ENCODE measurements around the gene DENND1A. TPM values are rescaled to one million over a fixed set of nuclear protein-coding genes. Genes with fewer than 3 reads are reported as not detected.
A peak's percentile ranks its signal among the peaks of the same experiment; 100 is the strongest.

DENND1A gene
- total RNA-seq, 4 donors from 2014 or later = 15.8 to 33.5 (median 23.9) TPM

GRCh38 chr9:123419721-123420591, 510.0 kb downstream of the DENND1A start:
- Histone ChIP-seq H3K4me1 (no peaks in the 10 kb centered on the region), H3K27me3 (no peaks in the 10 kb centered on the region), H3K36me3 (peaks cover 21% of the 10 kb centered on the region), H3K27ac (no peak overlapping the region), H3K4me3 (no peak overlapping the region), H3K9me3 (no peaks in the 10 kb centered on the region)
- WGBS = 89% methylated on average over 30 of the region's 31 CpGs
- DNase-seq (ENCODE audit: low spot score in 2 of 2) = peak in 1 of 2 donors; percentile 47
- TF ChIP-seq EP300 (IDR thresholded peaks at IDR 0.05) (no peak), CTCF (IDR thresholded peaks at IDR 0.05) (no peak), POLR2AphosphoS5 (IDR thresholded peaks at IDR 0.05) (no peak), POLR2A (IDR thresholded peaks at IDR 0.05) (no peak)

- H3K4me1 ChIP-seq = peaks cover 3% of the 10 kb centered on the region
- no peaks in the 10 kb centered on the region for H3K9me3 ChIP-seq
- no peaks in the 10 kb centered on the region for H3K27me3 ChIP-seq
- no peak for TF ChIP-seq CTCF (IDR thresholded peaks at IDR 0.05)
- no peak for TF ChIP-seq EP300 (IDR thresholded peaks at IDR 0.05)
- no peak for TF ChIP-seq POLR2AphosphoS5 (IDR thresholded peaks at IDR 0.05)
- no peak for TF ChIP-seq POLR2A (IDR thresholded peaks at IDR 0.05)
- DNase-seq (ENCODE audit: low spot score in 2 of 2) = peak in 1 of 2 donors; percentile 22
- 84% methylated on average over 4 of the region's 4 CpGs for WGBS
- H3K27ac ChIP-seq = no peak overlapping the region
- H3K36me3 ChIP-seq = peaks cover 21% of the 10 kb centered on the region
- no peak overlapping the region for H3K4me3 ChIP-seq
Measured at GRCh38 chr9:123419091-123419490, 510.8 kb downstream of the DENND1A start.

- TF ChIP-seq POLR2A (IDR thresholded peaks at IDR 0.05) (no peak), CTCF (IDR thresholded peaks at IDR 0.05) (no peak), POLR2AphosphoS5 (IDR thresholded peaks at IDR 0.05) (no peak), EP300 (IDR thresholded peaks at IDR 0.05) (no peak)
- H3K27ac ChIP-seq = no peak overlapping the region
- peaks cover 21% of the 10 kb centered on the region for H3K36me3 ChIP-seq
- no peak overlapping the region for H3K4me3 ChIP-seq
- peaks cover 3% of the 10 kb centered on the region for H3K4me1 ChIP-seq
- H3K27me3 ChIP-seq = no peaks in the 10 kb centered on the region
- H3K9me3 ChIP-seq = no peaks in the 10 kb centered on the region
- 92% methylated on average over 10 of the region's 10 CpGs for WGBS
- DNase-seq (ENCODE audit: low spot score in 2 of 2) = peak in 1 of 2 donors; percentile 45
Measured at GRCh38 chr9:123418506-123418905, 511.4 kb downstream of the DENND1A start.

GRCh38 chr9:123418052-123418430, 511.9 kb downstream of the DENND1A start:
- Histone ChIP-seq H3K9me3 (no peaks in the 10 kb centered on the region), H3K4me3 (no peak overlapping the region), H3K4me1 (peaks cover 3% of the 10 kb centered on the region), H3K27me3 (no peaks in the 10 kb centered on the region), H3K27ac (no peak overlapping the region), H3K36me3 (peaks cover 21% of the 10 kb centered on the region)
- no peak for TF ChIP-seq EP300 (IDR thresholded peaks at IDR 0.05)
- no peak for TF ChIP-seq POLR2A (IDR thresholded peaks at IDR 0.05)
- TF ChIP-seq CTCF (IDR thresholded peaks at IDR 0.05) = no peak
- no peak for TF ChIP-seq POLR2AphosphoS5 (IDR thresholded peaks at IDR 0.05)
- WGBS = 89% methylated on average over 5 of the region's 5 CpGs
- DNase-seq (ENCODE audit: low spot score in 2 of 2) = peak in 1 of 2 donors; percentile 28

GRCh38 chr9:123417289-123418051, 512.5 kb downstream of the DENND1A start:
- no peaks in the 10 kb centered on the region for H3K27me3 ChIP-seq
- H3K36me3 ChIP-seq = peaks cover 21% of the 10 kb centered on the region
- peaks cover 3% of the 10 kb centered on the region for H3K4me1 ChIP-seq
- H3K4me3 ChIP-seq = no peak overlapping the region
- TF ChIP-seq POLR2A (IDR thresholded peaks at IDR 0.05) (no peak), POLR2AphosphoS5 (IDR thresholded peaks at IDR 0.05) (no peak), CTCF (IDR thresholded peaks at IDR 0.05) (no peak), EP300 (IDR thresholded peaks at IDR 0.05) (no peak)
- H3K9me3 ChIP-seq = no peaks in the 10 kb centered on the region
- no peak overlapping the region for H3K27ac ChIP-seq
- 95% methylated on average over 5 of the region's 5 CpGs for WGBS
- peak in 1 of 2 donors; percentile 24 for DNase-seq (ENCODE audit: low spot score in 2 of 2)
